GM12878 (cell line): Measurements from ENCODE around the gene LYRM4.

Experiments used
- BACH1 ChIP-seq: fragments of 450-650 bp; IDR thresholded peaks from 2 replicates; pipeline ENCODE4 v1.6.1; 2017; ENCODE audit warnings: mild to moderate bottlenecking, borderline replicate concordance
- CHD1 ChIP-seq: IDR thresholded peaks from 2 replicates; pipeline ENCODE4 v1.6.1; 2012; ENCODE audit warnings: low read depth, low read length, improper control_type of control experiment
- MYC ChIP-seq: IDR thresholded peaks from 2 replicates; pipeline ENCODE4 v1.6.1; 2011; ENCODE audit warnings: mild to moderate bottlenecking, low read length, moderate library complexity, inconsistent platforms; ENCODE audit not compliant: insufficient read depth, insufficient replicate concordance, insufficient read length, severe bottlenecking
- POLR2A ChIP-seq: IDR thresholded peaks from 2 replicates; pipeline ENCODE4 v1.6.1; 2011; ENCODE audit warnings: low read depth, mild to moderate bottlenecking, low read length
- TF ChIP-seq, protein P1 (sequence below): IDR thresholded peaks from 2 replicates; pipeline ENCODE4 v1.6.1; 2012; ENCODE audit warnings: low read depth, low read length, improper control_type of control experiment
- TF ChIP-seq, protein P2 (sequence below), 3 experiments: IDR thresholded peaks in 2 of 3; conservative IDR thresholded peaks in 1 of 3; 2 replicates each; pipeline ENCODE4 v1.5.1; 2011; ENCODE audit warnings: low read depth in 3 of 3, low read length in 3 of 3, mild to moderate bottlenecking in 3 of 3, control low read depth in 2 of 3, moderate library complexity in 2 of 3, inconsistent platforms in 1 of 3, mixed read lengths in 1 of 3; ENCODE audit not compliant: control insufficient read depth in 2 of 3, insufficient read depth in 1 of 3; ENCODE audit errors: extremely low read depth in 1 of 3

DNA sequence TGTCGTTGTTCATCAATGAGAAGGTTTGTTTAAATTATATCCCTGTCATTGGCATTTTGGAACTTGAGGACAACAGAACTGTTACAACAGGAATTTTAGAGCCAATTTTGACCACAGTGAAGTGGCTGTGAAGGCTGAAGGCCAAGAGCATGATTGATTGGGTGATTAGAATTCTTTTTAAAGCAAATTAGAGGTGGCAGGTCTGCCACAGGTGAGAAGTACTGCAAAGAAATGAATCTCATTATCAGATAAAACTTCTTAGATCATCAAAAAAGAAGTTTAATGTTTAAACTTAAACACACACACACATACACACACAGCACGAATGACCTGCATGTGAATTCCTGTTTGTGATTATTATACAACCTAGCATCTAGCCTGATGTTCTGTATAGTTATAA, 32.9 kb upstream of the LYRM4 start:
- TF ChIP-seq, protein P1, sequence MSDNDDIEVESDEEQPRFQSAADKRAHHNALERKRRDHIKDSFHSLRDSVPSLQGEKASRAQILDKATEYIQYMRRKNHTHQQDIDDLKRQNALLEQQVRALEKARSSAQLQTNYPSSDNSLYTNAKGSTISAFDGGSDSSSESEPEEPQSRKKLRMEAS, result no peak
- TF ChIP-seq, protein P2, sequence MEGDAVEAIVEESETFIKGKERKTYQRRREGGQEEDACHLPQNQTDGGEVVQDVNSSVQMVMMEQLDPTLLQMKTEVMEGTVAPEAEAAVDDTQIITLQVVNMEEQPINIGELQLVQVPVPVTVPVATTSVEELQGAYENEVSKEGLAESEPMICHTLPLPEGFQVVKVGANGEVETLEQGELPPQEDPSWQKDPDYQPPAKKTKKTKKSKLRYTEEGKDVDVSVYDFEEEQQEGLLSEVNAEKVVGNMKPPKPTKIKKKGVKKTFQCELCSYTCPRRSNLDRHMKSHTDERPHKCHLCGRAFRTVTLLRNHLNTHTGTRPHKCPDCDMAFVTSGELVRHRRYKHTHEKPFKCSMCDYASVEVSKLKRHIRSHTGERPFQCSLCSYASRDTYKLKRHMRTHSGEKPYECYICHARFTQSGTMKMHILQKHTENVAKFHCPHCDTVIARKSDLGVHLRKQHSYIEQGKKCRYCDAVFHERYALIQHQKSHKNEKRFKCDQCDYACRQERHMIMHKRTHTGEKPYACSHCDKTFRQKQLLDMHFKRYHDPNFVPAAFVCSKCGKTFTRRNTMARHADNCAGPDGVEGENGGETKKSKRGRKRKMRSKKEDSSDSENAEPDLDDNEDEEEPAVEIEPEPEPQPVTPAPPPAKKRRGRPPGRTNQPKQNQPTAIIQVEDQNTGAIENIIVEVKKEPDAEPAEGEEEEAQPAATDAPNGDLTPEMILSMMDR (IDR thresholded peaks at IDR 0.05 in 2 of 3, conservative IDR thresholded peaks at IDR 0.05 in 1 of 3; ENCODE audit: control insufficient read depth in 2 of 3, extremely low read depth in 1 of 3, insufficient read depth in 1 of 3, low read depth in 3 of 3, low read length in 3 of 3), result no peak
- TF ChIP-seq POLR2A (no peak), BACH1 (no peak), MYC (no peak), CHD1 (no peak)
